Cardiac ventricle fibroblast (primary cell): ENCODE data around the gene S100A1. TPM values are rescaled to one million over a fixed set of nuclear protein-coding genes. Genes with fewer than 3 reads are reported as not detected.

Experiments
- total RNA-seq: library from RNA; depleted of rRNA; stranded (reverse); fragments of >200 nt; gene quantifications from 2 replicates; pipeline ENCODE4 v1.2.3, GENCODE V29; 2015

Gene S100A1
- 0.29 TPM in 1 of 2 replicates, not detected in the other for total RNA-seq

GRCh38 chr1:153627715-153628626 lies at the start of gene S100A1:
TSS of gene S100A1 (plus strand) at chr1:153628434. CDS start at chr1:153630522, 2,088 bp downstream.

GRCh38 chr1:153612755-153613331 lies 15.4 kb upstream of the S100A1 start, which contains the start of gene S100A16:
TSS of gene S100A16 (minus strand) at chr1:153613137. CDS start at chr1:153608151, 4,986 bp downstream.

DNA sequence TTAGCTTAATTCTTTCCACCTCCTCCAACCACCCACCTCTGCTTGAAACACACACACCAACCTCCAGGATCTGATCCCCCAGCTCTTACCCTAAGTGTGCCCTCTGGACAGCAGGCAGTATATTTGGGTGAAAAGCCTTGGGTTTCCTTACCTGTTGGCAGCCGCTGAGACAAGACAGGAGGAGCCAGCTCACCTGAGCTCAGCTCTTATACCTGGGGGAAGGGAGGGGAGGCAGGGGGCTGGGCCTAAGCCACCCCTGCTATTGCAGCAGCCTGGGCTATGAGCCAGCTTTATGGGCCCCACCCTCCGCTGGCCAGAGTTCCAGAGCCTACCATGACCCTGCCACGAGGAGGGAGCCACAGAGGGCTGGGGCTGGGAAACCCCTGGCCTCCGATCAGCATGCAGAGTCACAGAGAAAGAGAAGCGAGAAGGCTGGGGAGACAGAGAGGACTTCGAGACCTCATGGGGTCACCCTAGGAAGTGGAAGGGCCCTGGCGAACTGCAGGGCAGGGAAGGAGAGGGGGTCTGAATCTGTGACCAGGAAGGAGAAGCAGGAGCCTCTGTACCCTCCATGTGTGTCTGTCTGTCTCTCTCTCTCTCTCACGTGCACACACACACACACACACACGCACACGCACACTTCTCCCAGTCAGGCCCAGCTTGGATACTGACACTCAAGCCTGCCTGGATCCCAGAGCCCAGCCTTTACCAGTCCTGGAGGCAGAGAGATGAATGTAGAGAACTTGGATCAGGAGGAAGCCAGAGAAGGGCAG lies 11.9 kb upstream of the S100A1 start, which contains the start of gene S100A14:
Gene S100A14, minus strand, starts transcription at position 182 of the 773 bp plus-strand sequence. CDS start 467 bp downstream, outside the sequence.

DNA sequence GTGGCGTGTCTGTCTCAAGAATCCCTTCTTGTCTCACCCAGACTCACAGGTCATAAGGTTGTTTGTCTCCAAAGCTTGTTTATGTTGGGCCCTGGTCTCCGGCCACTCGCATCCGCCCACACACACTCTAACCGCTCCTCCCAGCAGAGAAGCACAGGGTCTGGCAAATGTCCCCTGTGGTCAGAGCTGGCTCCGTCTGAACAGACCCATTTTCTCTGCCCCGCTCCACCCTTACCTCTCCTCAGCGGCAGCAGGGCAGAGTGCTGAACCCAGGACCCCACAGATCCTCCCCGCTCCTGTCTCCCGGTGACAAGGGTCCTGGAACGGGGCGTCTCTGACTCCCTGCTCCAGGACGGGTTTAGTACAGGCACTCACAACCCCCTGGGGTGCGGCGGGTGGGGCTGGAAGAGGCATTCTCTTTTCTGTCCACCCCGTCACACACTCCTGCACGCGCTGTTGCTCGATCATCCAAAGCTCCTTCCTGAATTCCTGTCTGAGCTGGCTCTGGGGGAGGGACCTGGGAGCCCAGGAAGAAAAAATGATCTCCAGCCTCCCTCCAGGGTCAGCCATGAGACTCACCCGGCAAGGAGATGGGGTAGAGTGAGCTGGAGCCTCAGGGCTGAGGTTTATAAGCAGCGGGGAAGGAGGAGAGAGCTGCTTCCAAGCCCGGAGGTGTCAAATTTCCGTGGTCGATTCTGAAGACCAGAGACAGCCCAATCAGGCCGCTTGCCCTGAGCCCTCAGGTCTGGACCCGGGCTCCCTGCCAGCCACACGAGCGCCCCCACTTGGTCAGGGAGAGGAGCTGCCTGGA lies 1.1 kb upstream of the S100A1 start, which contains the start of gene S100A13:
Gene S100A13, minus strand, starts transcription at position 602 of the 811 bp plus-strand sequence. CDS start 1,033 bp downstream, outside the sequence.

GRCh38 chr1:153633754-153634665 lies 5.8 kb downstream of the S100A1 start, which contains the start of gene CHTOP:
TSS of gene CHTOP (plus strand) at chr1:153634066. CDS start at chr1:153636589, 2,523 bp downstream.

GRCh38 chr1:153658400-153659174 lies 30.4 kb downstream of the S100A1 start, which contains the start of gene SNAPIN:
TSS of gene SNAPIN (plus strand) at chr1:153658703. CDS start at chr1:153658744, 41 bp downstream.

DNA sequence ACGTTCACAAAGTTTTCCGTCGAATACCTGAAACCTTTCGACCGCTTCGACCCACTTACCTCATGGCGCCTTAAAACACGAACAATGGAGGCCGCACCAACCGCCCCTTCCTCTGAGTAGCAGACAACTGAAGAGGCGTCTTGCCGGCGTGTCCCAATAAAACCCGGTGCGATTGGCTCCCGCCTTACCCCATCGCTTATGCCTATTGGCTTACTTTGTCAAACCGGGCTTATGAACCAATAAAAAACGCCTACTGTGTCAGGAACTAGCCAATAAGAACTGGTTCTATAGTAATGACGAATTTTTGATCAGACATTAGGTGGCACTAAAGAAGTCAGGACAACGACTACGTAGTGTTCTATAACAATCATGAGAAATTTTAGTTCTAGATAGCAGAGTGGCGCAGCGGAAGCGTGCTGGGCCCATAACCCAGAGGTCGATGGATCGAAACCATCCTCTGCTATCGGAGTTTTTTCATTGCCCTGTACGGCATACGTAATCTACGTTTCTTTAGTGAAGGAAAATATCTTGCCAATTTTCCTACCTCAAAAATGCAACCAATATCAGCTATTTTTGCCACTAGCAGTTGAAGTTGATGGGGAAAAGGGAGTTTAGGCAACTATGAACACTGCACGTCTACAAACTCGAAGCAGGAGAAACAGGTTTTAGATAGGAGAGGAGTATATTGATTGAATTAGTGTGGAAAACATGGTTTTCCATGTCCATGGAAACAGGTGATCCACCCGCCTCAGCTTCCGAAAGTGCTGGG lies 42.8 kb downstream of the S100A1 start, which contains the start of gene ILF2:
Gene ILF2, minus strand, starts transcription at position 135 of the 769 bp plus-strand sequence. Its CDS starts 71 bp downstream, at position 64.

DNA sequence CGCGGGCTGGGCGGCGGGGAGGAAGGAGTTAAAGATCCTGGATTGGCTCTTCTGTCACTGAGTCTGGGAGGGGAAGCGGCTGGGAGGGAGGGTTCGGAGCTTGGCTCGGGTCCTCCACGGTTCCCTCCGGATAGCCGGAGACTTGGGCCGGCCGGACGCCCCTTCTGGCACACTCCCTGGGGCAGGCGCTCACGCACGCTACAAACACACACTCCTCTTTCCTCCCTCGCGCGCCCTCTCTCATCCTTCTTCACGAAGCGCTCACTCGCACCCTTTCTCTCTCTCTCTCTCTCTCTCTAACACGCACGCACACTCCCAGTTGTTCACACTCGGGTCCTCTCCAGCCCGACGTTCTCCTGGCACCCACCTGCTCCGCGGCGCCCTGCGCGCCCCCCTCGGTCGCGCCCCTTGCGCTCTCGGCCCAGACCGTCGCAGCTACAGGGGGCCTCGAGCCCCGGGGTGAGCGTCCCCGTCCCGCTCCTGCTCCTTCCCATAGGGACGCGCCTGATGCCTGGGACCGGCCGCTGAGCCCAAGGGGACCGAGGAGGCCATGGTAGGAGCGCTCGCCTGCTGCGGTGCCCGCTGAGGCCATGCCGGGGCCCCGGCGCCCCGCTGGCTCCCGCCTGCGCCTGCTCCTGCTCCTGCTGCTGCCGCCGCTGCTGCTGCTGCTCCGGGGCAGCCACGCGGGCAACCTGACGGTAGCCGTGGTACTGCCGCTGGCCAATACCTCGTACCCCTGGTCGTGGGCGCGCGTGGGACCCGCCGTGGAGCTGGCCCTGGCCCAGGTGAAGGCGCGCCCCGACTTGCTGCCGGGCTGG lies 50.5 kb downstream of the S100A1 start, which contains the start of gene NPR1:
Gene NPR1, plus strand, starts transcription at position 170 of the 818 bp plus-strand sequence. Its CDS starts 421 bp downstream, at position 591.

Other genes starting within 250 kb of the S100A1 start
- gene S100A8, start 237.4 kb upstream of the S100A1 start, total RNA-seq = not detected in 2 replicates
- not detected in 2 replicates for gene S100A7A, start 211.9 kb upstream of the S100A1 start, total RNA-seq
- gene S100A7, start 167.8 kb upstream of the S100A1 start, total RNA-seq = not detected in 2 replicates
- gene S100A6, start 92.4 kb upstream of the S100A1 start, total RNA-seq = 1,170 and 1,265 TPM in 2 replicates
- gene S100A5, start 87.5 kb upstream of the S100A1 start, total RNA-seq = not detected in 2 replicates
- gene S100A4, start 82.6 kb upstream of the S100A1 start, total RNA-seq = 662 and 686 TPM in 2 replicates
- gene S100A3, start 79.2 kb upstream of the S100A1 start, total RNA-seq = 3.3 and 11.2 TPM in 2 replicates
- 0.24 and 1.9 TPM in 2 replicates for gene S100A2, start 62.6 kb upstream of the S100A1 start, total RNA-seq
- 134 and 164 TPM in 2 replicates for gene S100A16, start 15.3 kb upstream of the S100A1 start, total RNA-seq
- not detected in 2 replicates for gene S100A14, start 12.1 kb upstream of the S100A1 start, total RNA-seq
- 202 and 218 TPM in 2 replicates for gene S100A13, start 929 bp upstream of the S100A1 start, total RNA-seq
- gene CHTOP, start 5.6 kb downstream of the S100A1 start, total RNA-seq = 24.5 and 27.5 TPM in 2 replicates
- 42.1 and 48.0 TPM in 2 replicates for gene SNAPIN, start 30.3 kb downstream of the S100A1 start, total RNA-seq
- gene ILF2, start 42.6 kb downstream of the S100A1 start, total RNA-seq = 85.3 and 95.6 TPM in 2 replicates
- gene NPR1, start 50.3 kb downstream of the S100A1 start, total RNA-seq = 17.4 and 19.6 TPM in 2 replicates
- gene INTS3, start 99.6 kb downstream of the S100A1 start, total RNA-seq = 28.0 and 28.3 TPM in 2 replicates
- 46.1 and 48.2 TPM in 2 replicates for gene SLC27A3, start 147.0 kb downstream of the S100A1 start, total RNA-seq